Osteocyte (in vitro differentiated cells): ENCODE results near the gene PTRH2. TPM values are rescaled to one million over a fixed set of nuclear protein-coding genes. Genes with fewer than 3 reads are reported as not detected.

ENCODE experiments used
- DNase-seq: peaks from one replicate; pipeline ENCODE4 v3.0.0; 2021; ENCODE audit warnings: mixed read lengths; ENCODE audit not compliant: unreplicated experiment; ENCODE audit errors: extremely low spot score
- H3K27ac Mint-ChIP-seq: one replicate; pipeline ENCODE4 v1.8.0; 2021; ENCODE audit warnings: mild to moderate bottlenecking, mixed read lengths; ENCODE audit not compliant: unreplicated experiment
- H3K27me3 Mint-ChIP-seq: one replicate; pipeline ENCODE4 v1.8.0; 2021; ENCODE audit warnings: mixed read lengths; ENCODE audit not compliant: unreplicated experiment
- H3K36me3 Mint-ChIP-seq: one replicate; pipeline ENCODE4 v1.8.0; 2021; ENCODE audit warnings: mixed read lengths; ENCODE audit not compliant: unreplicated experiment
- H3K4me1 Mint-ChIP-seq: one replicate; pipeline ENCODE4 v1.8.0; 2021; ENCODE audit warnings: mixed read lengths; ENCODE audit not compliant: unreplicated experiment
- H3K4me3 Mint-ChIP-seq: one replicate; pipeline ENCODE4 v1.8.0; 2021; ENCODE audit warnings: mild to moderate bottlenecking, moderate library complexity, mixed read lengths; ENCODE audit not compliant: unreplicated experiment
- H3K9me3 Mint-ChIP-seq: one replicate; pipeline ENCODE4 v1.8.0; 2021; ENCODE audit warnings: mixed read lengths; ENCODE audit not compliant: unreplicated experiment
- total RNA-seq: library from RNA; stranded (reverse); gene quantifications from 2 replicates; pipeline ENCODE4 v1.2.1, GENCODE V29; 2021
- TF ChIP-seq, protein P1 (sequence below): fragments of 200-600 bp; sonication (generic); IDR thresholded peaks from 2 replicates; pipeline ENCODE4 v1.5.0; 2021; ENCODE audit warnings: antibody characterized with exemption, mild to moderate bottlenecking, moderate library complexity

The PTRH2 gene
- total RNA-seq, 1 donor from 2014 or later: 19.6 TPM

DNA sequence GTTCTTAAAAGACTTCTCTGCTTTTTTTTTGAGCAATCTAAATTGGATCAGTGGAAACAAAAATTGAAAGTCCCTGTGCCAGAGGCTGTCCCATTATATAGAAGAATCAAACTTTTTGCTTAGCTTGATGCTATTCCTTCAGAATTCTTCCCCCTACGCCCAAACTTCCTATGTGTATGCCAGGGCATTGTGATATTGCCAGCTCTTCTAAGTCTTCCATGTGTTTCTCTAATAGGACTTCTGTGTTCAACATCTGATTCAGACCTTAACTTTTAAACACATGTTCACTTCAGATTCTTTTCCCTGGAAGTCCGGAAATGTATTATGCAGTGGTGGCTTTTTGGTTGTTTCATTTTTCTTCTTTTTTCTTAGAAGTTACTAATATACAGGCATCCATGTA is 18.7 kb downstream of the PTRH2 start:
- Mint-ChIP-seq H3K9me3 (no peaks in the 10 kb centered on the region), H3K36me3 (peaks cover 47% of the 10 kb centered on the region), H3K27ac (no peak overlapping the region), H3K27me3 (no peaks in the 10 kb centered on the region), H3K4me3 (no peak overlapping the region), H3K4me1 (no peaks in the 10 kb centered on the region)
- TF ChIP-seq, protein P1, sequence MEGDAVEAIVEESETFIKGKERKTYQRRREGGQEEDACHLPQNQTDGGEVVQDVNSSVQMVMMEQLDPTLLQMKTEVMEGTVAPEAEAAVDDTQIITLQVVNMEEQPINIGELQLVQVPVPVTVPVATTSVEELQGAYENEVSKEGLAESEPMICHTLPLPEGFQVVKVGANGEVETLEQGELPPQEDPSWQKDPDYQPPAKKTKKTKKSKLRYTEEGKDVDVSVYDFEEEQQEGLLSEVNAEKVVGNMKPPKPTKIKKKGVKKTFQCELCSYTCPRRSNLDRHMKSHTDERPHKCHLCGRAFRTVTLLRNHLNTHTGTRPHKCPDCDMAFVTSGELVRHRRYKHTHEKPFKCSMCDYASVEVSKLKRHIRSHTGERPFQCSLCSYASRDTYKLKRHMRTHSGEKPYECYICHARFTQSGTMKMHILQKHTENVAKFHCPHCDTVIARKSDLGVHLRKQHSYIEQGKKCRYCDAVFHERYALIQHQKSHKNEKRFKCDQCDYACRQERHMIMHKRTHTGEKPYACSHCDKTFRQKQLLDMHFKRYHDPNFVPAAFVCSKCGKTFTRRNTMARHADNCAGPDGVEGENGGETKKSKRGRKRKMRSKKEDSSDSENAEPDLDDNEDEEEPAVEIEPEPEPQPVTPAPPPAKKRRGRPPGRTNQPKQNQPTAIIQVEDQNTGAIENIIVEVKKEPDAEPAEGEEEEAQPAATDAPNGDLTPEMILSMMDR: no peak
- no peak for DNase-seq

DNA sequence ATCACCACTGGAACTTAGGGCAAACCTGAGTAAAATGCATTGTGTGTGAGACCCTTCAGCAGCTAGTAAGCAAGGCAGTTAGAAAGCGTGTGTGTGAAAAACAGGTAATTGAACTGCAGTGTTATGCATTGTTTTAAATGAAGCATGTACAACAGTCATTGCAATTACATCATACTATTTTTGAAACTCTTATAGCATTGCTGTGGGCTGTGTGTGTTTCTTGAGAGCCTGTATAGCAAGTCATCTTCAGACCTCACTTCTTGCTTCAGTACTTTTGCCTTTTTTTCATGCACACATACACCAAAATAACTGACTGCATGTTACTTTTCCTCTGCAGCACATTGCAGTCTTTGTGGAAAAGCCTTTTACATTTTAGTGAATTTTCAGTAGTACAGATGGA is 19.2 kb downstream of the PTRH2 start:
- Mint-ChIP-seq H3K27ac (no peak overlapping the region), H3K4me3 (no peak overlapping the region), H3K4me1 (no peaks in the 10 kb centered on the region), H3K36me3 (peaks cover 50% of the 10 kb centered on the region), H3K9me3 (no peaks in the 10 kb centered on the region), H3K27me3 (no peaks in the 10 kb centered on the region)
- TF ChIP-seq, protein P1: no peak
- no peak for DNase-seq

DNA sequence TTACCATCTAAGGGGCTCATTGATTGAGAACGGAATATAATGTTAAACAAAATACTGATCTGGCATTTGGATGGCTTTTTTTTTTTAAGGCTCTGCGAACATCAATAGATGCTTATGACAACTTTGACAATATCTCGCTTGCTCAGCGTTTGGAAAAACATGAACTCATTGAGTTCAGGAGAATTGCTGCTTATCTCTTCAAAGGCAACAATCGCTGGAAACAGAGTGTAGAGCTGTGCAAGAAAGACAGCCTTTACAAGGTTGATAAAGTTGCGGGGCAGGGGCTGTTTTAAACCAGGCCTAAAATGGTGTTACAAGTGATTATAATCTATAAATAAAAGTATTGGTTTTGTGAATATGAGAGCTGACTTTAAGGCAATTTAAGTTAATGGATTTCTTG is 22.3 kb downstream of the PTRH2 start:
- Mint-ChIP-seq H3K4me1 (no peaks in the 10 kb centered on the region), H3K36me3 (peaks cover 58% of the 10 kb centered on the region), H3K9me3 (no peaks in the 10 kb centered on the region), H3K4me3 (no peak overlapping the region), H3K27me3 (no peaks in the 10 kb centered on the region), H3K27ac (no peak overlapping the region)
- no peak for DNase-seq
- TF ChIP-seq, protein P1: no peak

DNA sequence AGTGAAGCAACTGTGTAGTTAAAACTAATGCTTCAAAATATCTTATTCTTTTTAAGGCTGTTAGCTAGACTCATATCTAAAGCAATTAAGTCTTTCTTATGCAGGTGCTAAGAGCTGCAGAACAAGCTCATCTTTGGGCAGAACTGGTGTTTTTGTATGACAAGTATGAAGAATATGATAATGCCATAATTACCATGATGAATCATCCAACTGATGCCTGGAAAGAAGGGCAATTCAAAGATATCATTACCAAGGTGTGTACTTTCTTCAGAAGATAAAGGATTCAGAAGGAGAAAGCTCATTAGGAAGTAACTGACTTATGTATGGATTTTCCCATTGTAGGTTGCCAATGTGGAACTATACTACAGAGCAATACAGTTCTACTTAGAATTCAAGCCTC is 23.9 kb downstream of the PTRH2 start:
- Mint-ChIP-seq H3K27me3 (no peaks in the 10 kb centered on the region), H3K4me3 (no peak overlapping the region), H3K9me3 (no peaks in the 10 kb centered on the region), H3K27ac (no peak overlapping the region), H3K36me3 (peaks cover 56% of the 10 kb centered on the region), H3K4me1 (no peaks in the 10 kb centered on the region)
- TF ChIP-seq, protein P1: no peak
- no peak for DNase-seq

DNA sequence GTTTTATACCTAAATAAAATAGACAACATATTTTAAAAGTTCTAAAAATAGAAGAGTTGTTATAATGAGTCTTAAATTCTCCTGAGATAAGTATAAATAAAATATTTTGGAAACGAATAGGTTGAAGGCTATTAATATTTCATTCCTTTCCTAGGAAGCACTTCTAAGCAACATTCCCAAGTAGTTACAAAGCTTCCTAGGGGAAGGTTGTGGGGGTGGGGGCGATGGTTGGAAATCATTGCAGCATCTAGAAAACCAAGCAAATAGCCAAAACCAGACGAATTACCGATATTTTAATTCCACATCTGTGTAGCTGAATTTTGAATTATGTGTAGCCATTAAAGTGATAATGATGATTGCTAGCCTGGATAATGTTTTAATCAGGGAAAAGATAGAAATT is 26.9 kb downstream of the PTRH2 start:
- H3K4me1 Mint-ChIP-seq: no peaks in the 10 kb centered on the region
- TF ChIP-seq, protein P1: no peak
- H3K27me3 Mint-ChIP-seq: no peaks in the 10 kb centered on the region
- no peak overlapping the region for H3K4me3 Mint-ChIP-seq
- H3K27ac Mint-ChIP-seq: no peak overlapping the region
- DNase-seq: no peak
- H3K9me3 Mint-ChIP-seq: no peaks in the 10 kb centered on the region
- H3K36me3 Mint-ChIP-seq: peaks cover 71% of the 10 kb centered on the region
